Cardiac muscle cell (in vitro differentiated cells and primary cell): ENCODE results near the gene STRN. TPM values are rescaled to one million over a fixed set of nuclear protein-coding genes. Genes with fewer than 3 reads are reported as not detected.
"Not testable (repeated sequence)": the region's sequence is repeated elsewhere in the genome, so short reads cannot be mapped to it uniquely, and the experiment has no call there.

Experiments
- DNase-seq, 2 donors: peaks; one replicate each; pipeline versions ENCODE4 v3.0.0 to v3.0.0-alpha.2; 2010 to 2017; ENCODE audit warnings: low read depth in 1 of 2, low spot score in 1 of 2
- H3K27ac ChIP-seq: fragments of 200-600 bp; sonication (generic); 2 replicates; pipeline ENCODE4 v1.5.1; 2016
- H3K27me3 ChIP-seq: fragments of 200-600 bp; sonication (generic); 2 replicates; pipeline ENCODE4 v1.6.0; 2016; ENCODE audit warnings: control low read depth
- H3K36me3 ChIP-seq: fragments of 200-600 bp; sonication (generic); 2 replicates; pipeline ENCODE4 v1.5.1; 2016; ENCODE audit warnings: control low read depth
- H3K4me1 ChIP-seq: fragments of 200-600 bp; sonication (generic); 2 replicates; pipeline ENCODE4 v1.8.1; 2017; ENCODE audit warnings: low read depth, mild to moderate bottlenecking, mixed run types
- H3K4me3 ChIP-seq: fragments of 200-600 bp; sonication (generic); 2 replicates; pipeline ENCODE4 v1.5.1; 2016; ENCODE audit warnings: mild to moderate bottlenecking
- H3K9me3 ChIP-seq: fragments of 200-600 bp; sonication (generic); 2 replicates; pipeline ENCODE4 v1.5.1; 2017; ENCODE audit warnings: low read depth, mild to moderate bottlenecking, control low read depth
- CTCF ChIP-seq: IDR thresholded peaks from 2 replicates; pipeline ENCODE4 v1.5.1; 2012; ENCODE audit warnings: low read depth, mild to moderate bottlenecking, low read length
- polyA plus RNA-seq: library from polyadenylated mRNA; unstranded; fragments of >200 nt; fragmentation: Nextera tagmentation; extraction: Ambion mirVana; gene quantifications from 2 replicates; pipeline ENCODE4 v1.2.1, GENCODE V29; 2016
- total RNA-seq: library from RNA; depleted of rRNA; stranded (reverse); fragments of >200 nt; gene quantifications from 2 replicates; pipeline ENCODE4 v1.2.3, GENCODE V29; 2016

Gene STRN
- total and polyA plus RNA-seq, 2 experiments from 2014 or later: 11.4 to 19.5 TPM

GRCh38 chr2:36889795-36890194, 76.5 kb downstream of the STRN start:
- peak in 1 of 2 donors; percentile 88 for DNase-seq
- Histone ChIP-seq H3K27me3 (no peaks in the 10 kb centered on the region), H3K36me3 (peaks cover 33% of the 10 kb centered on the region), H3K27ac (no peak overlapping the region), H3K4me1 (no peaks in the 10 kb centered on the region), H3K9me3 (no peaks in the 10 kb centered on the region), H3K4me3 (no peak overlapping the region)
- no peak for TF ChIP-seq CTCF

DNA sequence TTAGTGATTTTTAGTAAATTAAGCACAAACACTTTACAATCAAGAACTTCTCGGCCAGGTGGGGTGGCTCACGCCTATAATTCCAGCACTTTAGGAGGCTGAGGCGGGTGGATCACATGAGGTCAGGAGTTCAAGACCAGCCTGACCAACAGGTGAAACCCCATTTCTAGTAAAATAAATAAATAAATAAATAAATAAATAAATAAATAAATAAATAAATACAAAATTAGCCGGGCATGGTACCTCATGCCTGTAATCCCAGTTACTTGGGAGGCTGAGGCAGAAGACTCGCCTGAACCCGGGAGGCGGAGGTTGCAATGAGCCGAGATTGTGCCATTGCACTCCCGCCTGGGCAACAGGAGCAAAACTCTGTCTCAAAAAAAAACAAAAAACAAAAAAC, 79.2 kb downstream of the STRN start:
- H3K36me3 ChIP-seq: peaks cover 44% of the 10 kb centered on the region
- H3K27ac ChIP-seq, H3K4me1 ChIP-seq, H3K4me3 ChIP-seq, H3K27me3 ChIP-seq, DNase-seq, H3K9me3 ChIP-seq: not testable (repeated sequence)

DNA sequence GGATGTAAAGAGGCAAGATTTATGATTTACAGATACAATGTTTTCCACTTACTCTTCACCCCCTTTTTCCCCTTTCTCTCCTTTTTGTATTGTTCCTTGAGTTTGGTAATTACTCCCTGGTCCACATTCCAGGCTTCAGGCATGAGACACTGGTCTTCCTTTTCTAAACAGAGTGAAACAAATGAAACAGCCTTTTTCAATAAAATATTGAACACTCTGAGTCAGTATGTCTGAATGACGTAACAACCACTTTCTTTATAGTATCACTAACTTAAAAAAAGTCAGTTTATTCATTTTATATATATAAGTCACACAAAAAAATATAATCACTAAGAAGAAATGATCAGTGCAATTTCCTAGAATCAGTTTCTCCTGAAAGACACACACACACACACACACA, 79.7 kb downstream of the STRN start:
- no peaks in the 10 kb centered on the region for H3K9me3 ChIP-seq
- H3K36me3 ChIP-seq: peaks cover 43% of the 10 kb centered on the region
- H3K4me1 ChIP-seq: no peaks in the 10 kb centered on the region
- H3K4me3 ChIP-seq: no peak overlapping the region
- DNase-seq: no peak
- H3K27me3 ChIP-seq: no peaks in the 10 kb centered on the region
- no peak for TF ChIP-seq CTCF
- H3K27ac ChIP-seq: no peak overlapping the region

- no peak for TF ChIP-seq CTCF
These were observed 80.7 kb downstream of the STRN start for GRCh38 chr2:36885605-36886004.

DNA sequence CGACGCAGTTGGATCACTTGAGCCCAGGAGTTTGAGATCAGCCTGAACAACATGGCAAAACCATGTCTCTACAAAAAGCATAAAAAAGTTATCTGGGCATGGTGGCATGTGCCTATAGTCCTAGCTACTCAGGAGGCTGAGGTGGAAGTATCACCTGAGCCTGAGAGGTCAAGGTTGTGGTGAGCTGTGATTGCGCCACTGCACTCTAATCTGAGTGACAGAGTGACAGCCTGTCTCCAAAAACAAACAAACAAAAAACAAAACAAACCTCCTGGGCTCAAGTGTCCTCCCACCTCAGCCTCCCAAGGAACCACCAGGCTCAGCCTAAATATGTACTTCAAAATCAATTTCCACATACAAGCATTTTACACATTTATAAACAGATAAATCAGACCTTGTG, 83.8 kb downstream of the STRN start:
- TF ChIP-seq CTCF: no peak
- Histone ChIP-seq H3K4me1 (no peaks in the 10 kb centered on the region), H3K9me3 (no peaks in the 10 kb centered on the region), H3K27me3 (no peaks in the 10 kb centered on the region), H3K27ac (no peak overlapping the region), H3K36me3 (peaks cover 42% of the 10 kb centered on the region), H3K4me3 (no peak overlapping the region)
- no peak for DNase-seq

More at GRCh38 chr2:36885605-36886004, 80.7 kb downstream of the STRN start:
- H3K9me3 ChIP-seq: no peaks in the 10 kb centered on the region
- DNase-seq: no peak
- H3K36me3 ChIP-seq: peaks cover 39% of the 10 kb centered on the region
- no peaks in the 10 kb centered on the region for H3K27me3 ChIP-seq
- H3K27ac ChIP-seq: no peak overlapping the region
- H3K4me3 ChIP-seq: no peak overlapping the region
- no peaks in the 10 kb centered on the region for H3K4me1 ChIP-seq

- no peaks in the 10 kb centered on the region for H3K4me1 ChIP-seq
- no peak for TF ChIP-seq CTCF
- H3K27me3 ChIP-seq: no peaks in the 10 kb centered on the region
- H3K4me3 ChIP-seq: no peak overlapping the region
- no peak overlapping the region for H3K27ac ChIP-seq
- H3K36me3 ChIP-seq: peaks cover 49% of the 10 kb centered on the region
- no peak for DNase-seq
- no peaks in the 10 kb centered on the region for H3K9me3 ChIP-seq
These were observed 84.5 kb downstream of the STRN start for GRCh38 chr2:36881816-36882215.
